GM20000 (cell line): ENCODE data around the gene UGT2A3.

Experiments used
- DNase-seq: peaks from one replicate; pipeline ENCODE4 v3.0.0; 2012; ENCODE audit warnings: low spot score
- TF ChIP-seq, protein P1 (sequence below): IDR thresholded peaks from 2 replicates; pipeline ENCODE4 v1.5.1; 2012; ENCODE audit warnings: mild to moderate bottlenecking, control low read depth; ENCODE audit errors: extremely low read depth, missing control alignments

Gene UGT2A3

DNA sequence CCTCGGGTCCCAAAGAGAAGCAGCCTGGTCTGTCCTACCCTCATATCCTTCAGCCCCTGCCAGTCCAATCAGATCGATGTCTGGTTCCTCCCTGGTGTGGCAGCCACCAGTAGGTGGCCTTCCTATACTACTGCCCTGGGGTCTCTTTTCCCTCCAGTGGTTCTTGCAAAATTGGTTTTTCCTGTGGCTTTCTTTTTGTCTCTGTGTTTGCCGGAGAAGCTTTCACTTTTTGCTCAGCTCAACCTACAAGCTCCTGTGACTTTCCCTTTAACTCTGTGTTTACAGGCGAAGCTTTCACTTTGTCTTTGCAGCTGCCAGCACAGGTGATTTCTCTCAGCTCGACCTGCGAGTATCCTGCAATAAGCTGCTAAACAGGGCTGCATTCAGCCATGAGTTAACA, 46.8 kb downstream of the UGT2A3 start:
- TF ChIP-seq, protein P1, sequence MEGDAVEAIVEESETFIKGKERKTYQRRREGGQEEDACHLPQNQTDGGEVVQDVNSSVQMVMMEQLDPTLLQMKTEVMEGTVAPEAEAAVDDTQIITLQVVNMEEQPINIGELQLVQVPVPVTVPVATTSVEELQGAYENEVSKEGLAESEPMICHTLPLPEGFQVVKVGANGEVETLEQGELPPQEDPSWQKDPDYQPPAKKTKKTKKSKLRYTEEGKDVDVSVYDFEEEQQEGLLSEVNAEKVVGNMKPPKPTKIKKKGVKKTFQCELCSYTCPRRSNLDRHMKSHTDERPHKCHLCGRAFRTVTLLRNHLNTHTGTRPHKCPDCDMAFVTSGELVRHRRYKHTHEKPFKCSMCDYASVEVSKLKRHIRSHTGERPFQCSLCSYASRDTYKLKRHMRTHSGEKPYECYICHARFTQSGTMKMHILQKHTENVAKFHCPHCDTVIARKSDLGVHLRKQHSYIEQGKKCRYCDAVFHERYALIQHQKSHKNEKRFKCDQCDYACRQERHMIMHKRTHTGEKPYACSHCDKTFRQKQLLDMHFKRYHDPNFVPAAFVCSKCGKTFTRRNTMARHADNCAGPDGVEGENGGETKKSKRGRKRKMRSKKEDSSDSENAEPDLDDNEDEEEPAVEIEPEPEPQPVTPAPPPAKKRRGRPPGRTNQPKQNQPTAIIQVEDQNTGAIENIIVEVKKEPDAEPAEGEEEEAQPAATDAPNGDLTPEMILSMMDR: no peak
- DNase-seq: peak; percentile 6

DNA sequence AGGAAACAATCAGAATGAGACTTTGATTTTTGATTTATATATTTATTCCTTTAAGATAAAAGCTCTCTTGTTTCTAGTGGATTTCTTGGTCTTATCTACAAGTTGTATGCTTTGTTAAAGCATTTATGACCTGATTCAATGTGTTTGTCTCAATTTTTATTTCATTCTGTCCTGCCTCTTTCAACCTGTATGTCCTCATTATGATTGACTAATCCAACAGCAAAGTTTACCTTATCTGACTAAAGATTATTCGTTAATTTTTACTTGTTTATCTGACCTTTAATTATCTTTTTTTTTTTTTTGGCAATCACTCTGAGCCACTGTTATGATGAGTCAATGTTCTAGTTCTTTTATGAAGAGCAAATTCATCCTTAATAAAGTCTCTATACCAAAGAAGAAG, 54.9 kb downstream of the UGT2A3 start:
- DNase-seq: no peak
- TF ChIP-seq, protein P1: no peak

DNA sequence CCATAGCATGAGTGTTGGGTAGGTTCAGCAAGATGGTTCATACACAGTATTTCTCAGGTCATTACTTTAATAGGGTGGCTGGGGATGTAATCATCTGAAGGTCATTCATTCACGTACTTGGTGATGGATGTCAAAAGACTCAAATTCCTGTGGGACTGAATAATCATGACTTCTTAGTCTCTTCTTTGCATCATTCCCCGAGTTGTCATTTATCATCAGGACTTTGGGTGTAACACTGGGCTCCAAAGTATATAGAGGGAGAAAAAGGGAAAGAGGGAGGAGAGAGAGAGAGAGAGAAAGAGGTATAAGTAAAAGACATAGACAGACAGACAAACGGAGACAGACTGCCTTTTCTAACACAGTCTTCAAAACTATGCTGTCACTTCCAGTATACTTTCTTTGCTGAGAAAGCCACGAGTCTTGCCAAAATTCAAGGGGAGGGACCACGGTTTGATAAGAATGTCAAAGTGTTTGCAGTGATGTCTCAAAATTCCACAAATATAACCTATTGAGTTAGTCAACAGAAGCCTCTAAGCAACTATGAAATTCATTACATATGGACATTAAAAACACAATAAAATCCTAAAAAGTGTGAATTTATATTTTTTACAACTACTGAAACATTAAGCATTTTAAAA, 55.9 kb downstream of the UGT2A3 start:
- no peak for DNase-seq
- TF ChIP-seq, protein P1: no peak

DNA sequence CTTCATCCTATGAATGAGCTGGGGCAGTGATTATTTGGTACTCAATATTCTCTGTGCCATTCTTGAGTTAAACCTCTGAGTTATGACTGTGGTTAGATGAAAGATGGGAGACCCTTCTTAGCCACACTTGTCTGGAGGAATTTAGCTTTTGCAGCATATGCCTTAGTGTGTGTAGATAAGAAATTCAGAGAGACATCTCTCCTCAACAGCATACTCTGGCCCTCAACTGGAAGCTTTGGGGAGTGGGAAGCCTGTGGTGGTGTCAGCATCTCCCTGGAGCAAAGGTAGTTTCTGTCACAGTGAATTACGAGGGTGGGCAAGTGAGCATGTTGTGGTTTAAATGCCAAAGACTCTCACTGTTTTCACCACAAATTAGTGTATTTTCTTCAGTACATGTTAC, 58.7 kb downstream of the UGT2A3 start:
- TF ChIP-seq, protein P1: no peak
- no peak for DNase-seq

DNA sequence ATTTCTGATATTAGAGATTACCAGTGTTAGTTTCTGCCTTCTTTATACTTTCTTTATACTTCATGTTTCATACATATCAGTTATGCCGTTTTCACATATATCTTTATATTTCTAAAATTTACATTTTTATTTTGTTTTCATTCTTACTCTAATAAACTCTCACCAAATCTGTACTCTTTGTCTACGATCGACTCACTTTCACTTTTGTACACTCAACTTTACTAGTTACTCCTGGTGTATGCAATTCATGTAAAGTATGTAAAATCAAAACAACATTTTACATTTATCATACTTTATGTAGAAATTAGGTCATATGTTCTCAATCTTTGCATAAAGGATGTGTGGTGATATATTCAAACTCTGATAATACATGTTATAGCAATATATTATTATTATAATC, 59.9 kb downstream of the UGT2A3 start:
- DNase-seq: no peak
- TF ChIP-seq, protein P1: no peak

DNA sequence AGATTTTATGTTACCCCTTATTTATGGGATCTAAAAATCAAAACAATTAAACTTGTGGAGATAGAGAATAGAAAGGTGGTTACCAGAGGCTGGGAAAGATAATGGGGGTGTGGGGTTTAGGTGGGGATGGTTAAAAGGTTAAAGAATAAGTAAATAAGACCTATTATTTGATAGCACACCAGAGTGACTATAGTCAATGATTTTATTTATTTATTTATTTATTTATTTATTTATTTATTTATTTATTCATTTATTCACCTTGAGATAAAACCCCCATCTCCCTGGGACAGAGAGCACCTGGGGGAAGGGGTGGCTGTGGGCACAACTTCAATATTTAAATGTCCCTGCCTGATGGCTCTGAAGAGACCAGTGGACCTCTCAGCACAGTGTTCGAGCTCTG, 66.1 kb downstream of the UGT2A3 start:
- TF ChIP-seq, protein P1: no peak
- no peak for DNase-seq

DNA sequence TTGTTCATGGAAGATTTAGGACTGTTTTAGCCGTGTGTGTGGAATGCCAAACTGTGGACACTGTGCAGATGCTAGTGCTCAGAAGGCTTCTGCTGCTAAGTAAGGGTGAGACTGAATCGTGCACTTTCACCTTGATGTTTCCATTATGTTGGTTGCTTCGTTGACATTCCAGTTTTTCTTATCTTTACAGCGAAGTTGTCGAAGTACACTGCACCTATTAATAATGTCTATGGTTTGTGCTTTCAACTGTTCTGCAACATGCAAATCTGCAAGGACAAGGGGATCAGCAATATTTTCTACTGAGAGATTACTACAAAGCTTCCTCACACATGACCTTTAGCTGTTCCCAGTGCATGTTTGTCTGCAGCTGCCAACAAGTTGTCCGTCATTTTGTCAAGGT, 67.7 kb downstream of the UGT2A3 start:
- TF ChIP-seq, protein P1: no peak
- no peak for DNase-seq
